HG03439 (cell line): ENCODE data around the gene PAPSS2.
"Not testable (repeated sequence)": the region's sequence is repeated elsewhere in the genome, so short reads cannot be mapped to it uniquely, and the experiment has no call there.

ENCODE experiments used
- ATAC-seq: cut with Tn5 transposase; IDR thresholded peaks from one replicate; pipeline ENCODE4 v1.9.1; 2021; ENCODE audit warnings: mild to moderate bottlenecking, moderate library complexity; ENCODE audit not compliant: unreplicated experiment

PAPSS2 gene

GRCh38 chr10:87702260-87702972, 42.7 kb downstream of the PAPSS2 start:
- ATAC-seq: no peak

GRCh38 chr10:87702973-87703294, 43.3 kb downstream of the PAPSS2 start:
- ATAC-seq: no peak

GRCh38 chr10:87703771-87704170, 44.1 kb downstream of the PAPSS2 start:
- no peak for ATAC-seq

- ATAC-seq: no peak
Measured at GRCh38 chr10:87705339-87705738, 45.7 kb downstream of the PAPSS2 start.

GRCh38 chr10:87706731-87707130, 47.1 kb downstream of the PAPSS2 start:
- ATAC-seq: no peak

- no peak for ATAC-seq
Measured at GRCh38 chr10:87707254-87707653, 47.6 kb downstream of the PAPSS2 start.

- no peak for ATAC-seq
Measured at GRCh38 chr10:87712913-87713616, 53.4 kb downstream of the PAPSS2 start.

- no peak for ATAC-seq
Measured at GRCh38 chr10:87713707-87714106, 54.0 kb downstream of the PAPSS2 start.

GRCh38 chr10:87715552-87716347, 56.1 kb downstream of the PAPSS2 start:
- no peak for ATAC-seq

- no peak for ATAC-seq
Measured at GRCh38 chr10:87716348-87716670, 56.6 kb downstream of the PAPSS2 start.

- ATAC-seq: no peak
Measured at GRCh38 chr10:87720665-87721064, 61.0 kb downstream of the PAPSS2 start.

- no peak for ATAC-seq
Measured at GRCh38 chr10:87721781-87722180, 62.1 kb downstream of the PAPSS2 start.

- ATAC-seq: no peak
Measured at GRCh38 chr10:87722716-87723115, 63.0 kb downstream of the PAPSS2 start.

GRCh38 chr10:87723500-87723899, 63.8 kb downstream of the PAPSS2 start:
- no peak for ATAC-seq

- no peak for ATAC-seq
Measured at GRCh38 chr10:87724789-87725188, 65.1 kb downstream of the PAPSS2 start.

- no peak for ATAC-seq
Measured at GRCh38 chr10:87729940-87730339, 70.3 kb downstream of the PAPSS2 start.

GRCh38 chr10:87733081-87733480, 73.4 kb downstream of the PAPSS2 start:
- ATAC-seq: no peak

- no peak for ATAC-seq
Measured at GRCh38 chr10:87734987-87735827, 75.5 kb downstream of the PAPSS2 start.

GRCh38 chr10:87738253-87738652, 78.6 kb downstream of the PAPSS2 start:
- not testable (repeated sequence) for ATAC-seq

GRCh38 chr10:87739703-87740102, 80.0 kb downstream of the PAPSS2 start:
- no peak for ATAC-seq

- ATAC-seq: no peak
Measured at GRCh38 chr10:87740254-87740655, 80.6 kb downstream of the PAPSS2 start.
